Measurements from ENCODE around the gene BCDIN3D.
"Not testable (repeated sequence)": the region's sequence is repeated elsewhere in the genome, so short reads cannot be mapped to it uniquely, and the experiment has no call there.

Gene BCDIN3D

GRCh38 chr12:49863946-49864797 lies 21.3 kb upstream of the BCDIN3D start:
- no peak overlapping the region for H3K4me3 ChIP-seq (ENCODE audit: low read depth, low read length, poor library complexity, severe bottlenecking)
- H4K20me1 ChIP-seq (ENCODE audit: insufficient read depth, low read length) = no peaks in the 10 kb centered on the region
- no peaks in the 10 kb centered on the region for H3K9me2 ChIP-seq (ENCODE audit: low read depth, low read length)
- TF ChIP-seq EZH2 (IDR thresholded peaks at IDR 0.05; ENCODE audit: borderline replicate concordance, low read length) (no peak), CTCF (IDR thresholded peaks at IDR 0.05; ENCODE audit: low read length) (no peak)
- no peaks in the 10 kb centered on the region for H3K36me3 ChIP-seq (ENCODE audit: insufficient read depth, low read length)
- no peaks in the 10 kb centered on the region for H3F3A ChIP-seq (ENCODE audit: insufficient read depth, low read length)
- no peaks in the 10 kb centered on the region for H3K9me3 ChIP-seq (ENCODE audit: low read length)
- H3K4me2 ChIP-seq (ENCODE audit: low read length) = no peak overlapping the region
- H2AFZ ChIP-seq (ENCODE audit: low read length) = no peak overlapping the region
- H3K27me3 ChIP-seq (ENCODE audit: insufficient read depth, low read length) = no peaks in the 10 kb centered on the region; the same call in 1 of the 2 replicates
- H3K79me2 ChIP-seq (ENCODE audit: insufficient read depth, low read length) = no peaks in the 10 kb centered on the region
- H3K9ac ChIP-seq (ENCODE audit: low read length) = no peak overlapping the region
- H3K27ac ChIP-seq (ENCODE audit: low read depth, low read length, poor library complexity, severe bottlenecking) = no peak overlapping the region
- no peaks in the 10 kb centered on the region for H3K4me1 ChIP-seq (ENCODE audit: insufficient read depth, low read length, severe bottlenecking)

- H3K9me3 ChIP-seq (ENCODE audit: low read length); H3K4me1 ChIP-seq (ENCODE audit: insufficient read depth, low read length, severe bottlenecking); H2AFZ ChIP-seq (ENCODE audit: low read length); H3K9me2 ChIP-seq (ENCODE audit: low read depth, low read length); H3K9ac ChIP-seq (ENCODE audit: low read length); H3K79me2 ChIP-seq (ENCODE audit: insufficient read depth, low read length); H3K27me3 ChIP-seq (ENCODE audit: insufficient read depth, low read length); H3F3A ChIP-seq (ENCODE audit: insufficient read depth, low read length); H3K36me3 ChIP-seq (ENCODE audit: insufficient read depth, low read length); H4K20me1 ChIP-seq (ENCODE audit: insufficient read depth, low read length); H3K4me3 ChIP-seq (ENCODE audit: low read depth, low read length, poor library complexity, severe bottlenecking); H3K27ac ChIP-seq (ENCODE audit: low read depth, low read length, poor library complexity, severe bottlenecking); H3K4me2 ChIP-seq (ENCODE audit: low read length): not testable (repeated sequence)
These were observed 18.0 kb upstream of the BCDIN3D start for GRCh38 chr12:49860921-49861320.

- not testable (repeated sequence) for H3K4me3 ChIP-seq (ENCODE audit: low read depth, low read length, poor library complexity, severe bottlenecking); H3K4me1 ChIP-seq (ENCODE audit: insufficient read depth, low read length, severe bottlenecking); H3K27me3 ChIP-seq (ENCODE audit: insufficient read depth, low read length); H3K27ac ChIP-seq (ENCODE audit: low read depth, low read length, poor library complexity, severe bottlenecking); H3K9me2 ChIP-seq (ENCODE audit: low read depth, low read length); H3K4me2 ChIP-seq (ENCODE audit: low read length); H3K36me3 ChIP-seq (ENCODE audit: insufficient read depth, low read length); H3K9me3 ChIP-seq (ENCODE audit: low read length); H3K79me2 ChIP-seq (ENCODE audit: insufficient read depth, low read length); H2AFZ ChIP-seq (ENCODE audit: low read length); H3K9ac ChIP-seq (ENCODE audit: low read length); H3F3A ChIP-seq (ENCODE audit: insufficient read depth, low read length); H4K20me1 ChIP-seq (ENCODE audit: insufficient read depth, low read length)
These were observed 13.0 kb upstream of the BCDIN3D start for GRCh38 chr12:49855890-49856289.

GRCh38 chr12:49854976-49855375 lies 12.1 kb upstream of the BCDIN3D start:
- no peaks in the 10 kb centered on the region for H3K79me2 ChIP-seq (ENCODE audit: insufficient read depth, low read length)
- H3K9me2 ChIP-seq (ENCODE audit: low read depth, low read length) = no peaks in the 10 kb centered on the region
- no peaks in the 10 kb centered on the region; the same call in 1 of the 2 replicates for H3K36me3 ChIP-seq (ENCODE audit: insufficient read depth, low read length)
- no peaks in the 10 kb centered on the region for H4K20me1 ChIP-seq (ENCODE audit: insufficient read depth, low read length)
- no peak overlapping the region for H3K9ac ChIP-seq (ENCODE audit: low read length)
- no peaks in the 10 kb centered on the region for H3K9me3 ChIP-seq (ENCODE audit: low read length)
- no peak overlapping the region for H2AFZ ChIP-seq (ENCODE audit: low read length)
- H3K4me3 ChIP-seq (ENCODE audit: low read depth, low read length, poor library complexity, severe bottlenecking) = no peak overlapping the region
- H3K4me1 ChIP-seq (ENCODE audit: insufficient read depth, low read length, severe bottlenecking) = no peaks in the 10 kb centered on the region
- no peak overlapping the region for H3K27ac ChIP-seq (ENCODE audit: low read depth, low read length, poor library complexity, severe bottlenecking)
- peaks cover 5% of the 10 kb centered on the region; the same call in 1 of the 2 replicates for H3K27me3 ChIP-seq (ENCODE audit: insufficient read depth, low read length)
- H3K4me2 ChIP-seq (ENCODE audit: low read length) = no peak overlapping the region
- H3F3A ChIP-seq (ENCODE audit: insufficient read depth, low read length) = no peaks in the 10 kb centered on the region
- TF ChIP-seq EZH2 (IDR thresholded peaks at IDR 0.05; ENCODE audit: borderline replicate concordance, low read length) = no peak

Measured in OCI-LY1 (cell line).